HEK293T (cell line): Measurements from ENCODE around the gene APOF.

Source experiments
- CTCF ChIA-PET: fragments of 350-600 bp; formaldehyde crosslinking; extraction: SDS; loops from one replicate; lab custom pipeline; 2021; ENCODE audit warnings: antibody characterized with exemption, inconsistent platforms; lab: Yijun Ruan, JAX
- POLR2A ChIA-PET: fragments of 350-600 bp; formaldehyde crosslinking; extraction: SDS; loops from one replicate; lab custom pipeline; 2020; ENCODE audit warnings: antibody characterized with exemption, inconsistent platforms; lab: Yijun Ruan, JAX
- DNase-seq: peaks from one replicate; pipeline ENCODE4 v3.0.0; 2012; ENCODE audit warnings: mixed read lengths; ENCODE audit errors: extremely low spot score
- ARNT ChIP-seq: fragments of 450-650 bp; IDR thresholded peaks from 2 replicates; pipeline ENCODE4 v1.6.1; 2017; ENCODE audit warnings: mild to moderate bottlenecking
- BHLHE40 ChIP-seq: fragments of 450-650 bp; IDR thresholded peaks from 2 replicates; pipeline ENCODE4 v1.6.1; 2016; ENCODE audit warnings: mild to moderate bottlenecking, moderate library complexity, borderline replicate concordance
- CTBP1 ChIP-seq: fragments of 450-650 bp; IDR thresholded peaks from 2 replicates; pipeline ENCODE4 v1.6.1; 2016; ENCODE audit warnings: borderline replicate concordance
- ELF4 ChIP-seq: fragments of 450-650 bp; IDR thresholded peaks from 2 replicates; pipeline ENCODE4 v1.6.1; 2017; ENCODE audit warnings: antibody characterized with exemption
- FOXM1 ChIP-seq: fragments of 450-650 bp; IDR thresholded peaks from 2 replicates; pipeline ENCODE4 v1.6.1; 2017; ENCODE audit warnings: mild to moderate bottlenecking, borderline replicate concordance
- HDGF ChIP-seq: fragments of 450-650 bp; IDR thresholded peaks from 2 replicates; pipeline ENCODE4 v1.6.1; 2017; ENCODE audit warnings: antibody characterized with exemption, borderline replicate concordance
- L3MBTL2 ChIP-seq: fragments of 450-650 bp; conservative IDR thresholded peaks from 2 replicates; pipeline ENCODE4 v1.6.1; 2016; ENCODE audit warnings: mild to moderate bottlenecking
- LEF1 ChIP-seq: fragments of 450-650 bp; IDR thresholded peaks from 2 replicates; pipeline ENCODE4 v1.6.1; 2017; ENCODE audit warnings: mild to moderate bottlenecking, borderline replicate concordance
- NFRKB ChIP-seq: fragments of 450-650 bp; IDR thresholded peaks from 2 replicates; pipeline ENCODE4 v1.6.1; 2016; ENCODE audit warnings: mild to moderate bottlenecking, moderate library complexity
- SP1 ChIP-seq: fragments of 450-650 bp; IDR thresholded peaks from 2 replicates; pipeline ENCODE4 v1.6.1; 2017
- SUZ12 ChIP-seq: fragments of 450-650 bp; IDR thresholded peaks from 2 replicates; pipeline ENCODE4 v1.6.1; 2016; ENCODE audit warnings: mild to moderate bottlenecking
- TARDBP ChIP-seq: fragments of 450-650 bp; IDR thresholded peaks from 2 replicates; pipeline ENCODE4 v1.6.1; 2016
- TF ChIP-seq, protein P1 (sequence below): fragments of 450-650 bp; IDR thresholded peaks from 2 replicates; pipeline ENCODE4 v1.6.1; 2016

APOF gene

DNA sequence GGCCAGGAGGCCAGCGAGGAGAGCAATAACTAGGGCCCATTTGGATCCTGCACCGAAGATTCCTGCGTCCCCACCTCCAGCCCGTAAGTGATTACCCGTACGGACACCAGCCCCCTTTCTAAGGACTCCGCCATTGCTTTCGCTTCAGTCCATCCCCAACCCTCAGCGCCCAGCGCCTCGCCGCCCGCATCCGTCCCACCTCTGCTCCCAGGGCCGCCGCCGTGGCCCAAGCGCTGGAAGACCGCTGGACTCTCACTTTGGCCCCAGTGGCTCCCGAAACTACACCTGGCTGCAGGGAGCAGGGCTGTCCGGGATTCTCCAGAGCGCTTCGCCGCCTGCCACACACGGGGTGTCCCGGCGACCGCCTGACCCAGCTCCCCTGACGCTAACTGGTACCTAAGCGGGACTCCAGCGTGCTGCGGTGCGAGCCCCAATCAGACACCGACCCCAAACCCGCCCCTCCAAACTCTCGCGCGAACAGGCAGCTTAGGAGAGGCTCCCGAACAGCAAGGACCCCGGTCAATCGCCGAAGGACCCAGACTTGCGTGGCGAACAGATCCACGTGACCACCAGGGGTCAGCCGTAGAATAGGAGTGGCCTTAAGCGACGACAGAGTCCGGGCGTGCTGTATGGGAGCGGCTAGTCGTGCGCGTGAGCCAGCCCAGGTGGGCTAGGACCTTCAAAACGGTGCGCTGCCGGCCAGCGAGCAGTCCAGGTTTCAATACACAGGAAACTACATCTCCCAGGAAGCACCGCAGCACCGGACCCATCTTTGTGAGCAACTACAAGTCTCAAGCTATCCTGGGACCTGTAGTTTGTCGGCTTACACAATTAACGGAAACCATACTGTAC is 46.8 kb downstream of the APOF start, which contains the start of gene CNPY2:
Gene CNPY2 (minus strand): TSS at position 367 of the 852 bp plus-strand sequence. CDS start 771 bp downstream, outside the sequence.
- ChIA-PET CTCF (interaction anchor here (0.7 to 3.5 kb wide), 4 partner anchors 10 to 148 kb away, joined by 3 to 20 read pairs (median 3); no protein-coding TSS in a partner anchor), POLR2A (interaction anchor here (0.6 to 3.4 kb wide), 24 partner anchors 9 to 212 kb away, joined by 3 to 38 read pairs (median 4); partner anchors contain the start of genes COQ10A, MIP, PA2G4 and PAN2)
- peak; percentile 85 for TF ChIP-seq SUZ12
- no peak for TF ChIP-seq BHLHE40
- TF ChIP-seq L3MBTL2, result peak; percentile 83
- TF ChIP-seq ELF4, result peak; percentile 60
- DNase-seq, result peak; percentile 92

- POLR2A ChIA-PET, result interaction anchor here (0.6 to 3.4 kb wide), 20 partner anchors 10 to 211 kb away, joined by 3 to 38 read pairs (median 4); partner anchors contain the start of genes COQ10A, PA2G4, PAN2 and RNF41
- TF ChIP-seq ELF4, result no peak
- TF ChIP-seq LEF1, result no peak
- no peak for TF ChIP-seq HDGF
- TF ChIP-seq NFRKB, result no peak
- TF ChIP-seq TARDBP, result no peak
- no peak for TF ChIP-seq FOXM1
- no peak for TF ChIP-seq ARNT
- TF ChIP-seq, protein P1, sequence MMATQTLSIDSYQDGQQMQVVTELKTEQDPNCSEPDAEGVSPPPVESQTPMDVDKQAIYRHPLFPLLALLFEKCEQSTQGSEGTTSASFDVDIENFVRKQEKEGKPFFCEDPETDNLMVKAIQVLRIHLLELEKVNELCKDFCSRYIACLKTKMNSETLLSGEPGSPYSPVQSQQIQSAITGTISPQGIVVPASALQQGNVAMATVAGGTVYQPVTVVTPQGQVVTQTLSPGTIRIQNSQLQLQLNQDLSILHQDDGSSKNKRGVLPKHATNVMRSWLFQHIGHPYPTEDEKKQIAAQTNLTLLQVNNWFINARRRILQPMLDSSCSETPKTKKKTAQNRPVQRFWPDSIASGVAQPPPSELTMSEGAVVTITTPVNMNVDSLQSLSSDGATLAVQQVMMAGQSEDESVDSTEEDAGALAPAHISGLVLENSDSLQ, result no peak
- no peak; the same call in 1 of the 2 replicates for TF ChIP-seq L3MBTL2
- no peak for TF ChIP-seq SP1
- DNase-seq, result no peak
- CTCF ChIA-PET, result interaction anchor here (0.7 to 3.5 kb wide), 4 partner anchors 40 to 149 kb away, joined by 3 to 20 read pairs (median 3); no protein-coding TSS in a partner anchor
These were observed 47.4 kb downstream of the APOF start for GRCh38 chr12:56315249-56315621.

GRCh38 chr12:56311003-56311402 is 51.7 kb downstream of the APOF start:
- POLR2A ChIA-PET, result interaction anchor here (1.0 to 1.2 kb wide), 2 partner anchors 153 to 159 kb away, joined by 3 to 4 read pairs; no protein-coding TSS in a partner anchor
- no peak for TF ChIP-seq FOXM1
- TF ChIP-seq HDGF, result no peak
- TF ChIP-seq NFRKB, result no peak
- TF ChIP-seq SP1, result no peak
- TF ChIP-seq, protein P1, result no peak
- no peak for TF ChIP-seq CTBP1
- CTCF ChIA-PET, result interaction anchor here (0.6 kb wide), 1 partner anchor 20 kb away, joined by 4 read pairs; no protein-coding TSS in a partner anchor
- DNase-seq, result no peak
